ENCODE results near the gene CTDSPL.

CTDSPL gene

GRCh38 chr3:37996785-37997301 lies 135.2 kb downstream of the CTDSPL start:
- Histone ChIP-seq H3K9me3 (ENCODE audit: control insufficient read depth in 1 of 2, low read length in 2 of 2) (no peaks in the 10 kb centered on the region), H3K36me3 (ENCODE audit: control insufficient read depth in 1 of 2, insufficient read depth in 2 of 2, low read length in 2 of 2) (peaks cover 31 to 43% of the 10 kb centered on the region in 2 donors), H3K27me3 (ENCODE audit: control insufficient read depth in 1 of 2, insufficient read depth in 2 of 2, low read length in 2 of 2) (no peaks in the 10 kb centered on the region), H3K9ac (ENCODE audit: low read depth in 1 of 2, low read length in 2 of 2) (peak overlapping the region in 1 of 2 donors; percentile 21), H3K4me3 (ENCODE audit: low read depth in 1 of 2, low read length in 2 of 2) (no peak overlapping the region), H3K4me1 (ENCODE audit: control insufficient read depth in 1 of 2, insufficient read depth in 2 of 2, low read length in 2 of 2) (peaks cover 50 to 66% of the 10 kb centered on the region in 2 donors), H3K27ac (ENCODE audit: low read depth, low read length) (no peak overlapping the region)

GRCh38 chr3:37997342-37997741 lies 135.7 kb downstream of the CTDSPL start:
- peaks cover 50 to 64% of the 10 kb centered on the region in 2 donors for H3K4me1 ChIP-seq (ENCODE audit: control insufficient read depth in 1 of 2, insufficient read depth in 2 of 2, low read length in 2 of 2)

DNA sequence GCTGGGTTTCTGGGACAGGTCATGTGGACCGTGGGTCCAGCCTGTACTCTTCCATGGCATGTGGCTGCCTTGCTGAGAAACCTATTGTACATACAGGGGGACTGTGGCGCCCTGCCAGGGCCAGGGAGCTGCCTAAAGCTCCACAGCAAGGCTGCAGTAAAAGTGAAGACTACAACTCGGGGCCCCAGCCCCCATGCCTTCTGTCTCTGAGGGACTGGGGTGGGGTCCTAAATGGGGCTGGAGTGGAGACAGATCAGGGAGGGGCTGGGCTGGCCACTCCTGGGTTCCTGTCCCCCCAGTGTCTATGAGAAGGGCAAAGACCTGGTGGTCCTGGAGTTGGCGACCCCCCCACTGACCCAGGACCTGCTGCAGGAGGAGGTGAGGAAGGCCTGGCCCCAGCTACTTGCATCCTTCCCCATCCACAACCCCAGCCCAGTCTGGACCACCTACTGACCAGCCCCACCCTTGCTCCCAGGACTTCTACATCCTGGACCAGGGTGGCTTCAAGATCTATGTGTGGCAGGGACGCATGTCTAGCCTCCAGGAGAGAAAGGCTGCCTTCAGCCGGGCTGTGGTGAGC lies 136.2 kb downstream of the CTDSPL start:
- Histone ChIP-seq H3K27ac (ENCODE audit: low read depth, low read length) (peak overlapping the region; percentile 91), H3K9ac (ENCODE audit: low read depth in 1 of 2, low read length in 2 of 2) (peak overlapping the region; percentile 84 to 86), H3K27me3 (ENCODE audit: control insufficient read depth in 1 of 2, insufficient read depth in 2 of 2, low read length in 2 of 2) (no peaks in the 10 kb centered on the region), H3K4me1 (ENCODE audit: control insufficient read depth in 1 of 2, insufficient read depth in 2 of 2, low read length in 2 of 2) (peaks cover 53 to 64% of the 10 kb centered on the region in 2 donors), H3K4me3 (ENCODE audit: low read depth in 1 of 2, low read length in 2 of 2) (peak overlapping the region; percentile 70 to 77), H3K9me3 (ENCODE audit: control insufficient read depth in 1 of 2, low read length in 2 of 2) (no peaks in the 10 kb centered on the region), H3K36me3 (ENCODE audit: control insufficient read depth in 1 of 2, insufficient read depth in 2 of 2, low read length in 2 of 2) (peaks cover 39 to 53% of the 10 kb centered on the region in 2 donors)

More at GRCh38 chr3:37997342-37997741, 135.7 kb downstream of the CTDSPL start:
- no peaks in the 10 kb centered on the region for H3K27me3 ChIP-seq (ENCODE audit: control insufficient read depth in 1 of 2, insufficient read depth in 2 of 2, low read length in 2 of 2)
- no peak overlapping the region for H3K4me3 ChIP-seq (ENCODE audit: low read depth in 1 of 2, low read length in 2 of 2)
- peaks cover 36 to 48% of the 10 kb centered on the region in 2 donors for H3K36me3 ChIP-seq (ENCODE audit: control insufficient read depth in 1 of 2, insufficient read depth in 2 of 2, low read length in 2 of 2)
- no peak overlapping the region for H3K27ac ChIP-seq (ENCODE audit: low read depth, low read length)
- H3K9me3 ChIP-seq (ENCODE audit: control insufficient read depth in 1 of 2, low read length in 2 of 2), result no peaks in the 10 kb centered on the region
- peak overlapping the region in 1 of 2 donors; percentile 21 for H3K9ac ChIP-seq (ENCODE audit: low read depth in 1 of 2, low read length in 2 of 2)

GRCh38 chr3:37999836-38000235 lies 138.2 kb downstream of the CTDSPL start:
- peaks cover 54 to 62% of the 10 kb centered on the region in 2 donors for H3K4me1 ChIP-seq (ENCODE audit: control insufficient read depth in 1 of 2, insufficient read depth in 2 of 2, low read length in 2 of 2)
- H3K4me3 ChIP-seq (ENCODE audit: low read depth in 1 of 2, low read length in 2 of 2), result no peak overlapping the region
- H3K9ac ChIP-seq (ENCODE audit: low read depth in 1 of 2, low read length in 2 of 2), result no peak overlapping the region
- H3K27ac ChIP-seq (ENCODE audit: low read depth, low read length), result no peak overlapping the region
- H3K9me3 ChIP-seq (ENCODE audit: control insufficient read depth in 1 of 2, low read length in 2 of 2), result no peaks in the 10 kb centered on the region
- no peaks in the 10 kb centered on the region for H3K27me3 ChIP-seq (ENCODE audit: control insufficient read depth in 1 of 2, insufficient read depth in 2 of 2, low read length in 2 of 2)
- H3K36me3 ChIP-seq (ENCODE audit: control insufficient read depth in 1 of 2, insufficient read depth in 2 of 2, low read length in 2 of 2), result peaks cover 45 to 64% of the 10 kb centered on the region in 2 donors

DNA sequence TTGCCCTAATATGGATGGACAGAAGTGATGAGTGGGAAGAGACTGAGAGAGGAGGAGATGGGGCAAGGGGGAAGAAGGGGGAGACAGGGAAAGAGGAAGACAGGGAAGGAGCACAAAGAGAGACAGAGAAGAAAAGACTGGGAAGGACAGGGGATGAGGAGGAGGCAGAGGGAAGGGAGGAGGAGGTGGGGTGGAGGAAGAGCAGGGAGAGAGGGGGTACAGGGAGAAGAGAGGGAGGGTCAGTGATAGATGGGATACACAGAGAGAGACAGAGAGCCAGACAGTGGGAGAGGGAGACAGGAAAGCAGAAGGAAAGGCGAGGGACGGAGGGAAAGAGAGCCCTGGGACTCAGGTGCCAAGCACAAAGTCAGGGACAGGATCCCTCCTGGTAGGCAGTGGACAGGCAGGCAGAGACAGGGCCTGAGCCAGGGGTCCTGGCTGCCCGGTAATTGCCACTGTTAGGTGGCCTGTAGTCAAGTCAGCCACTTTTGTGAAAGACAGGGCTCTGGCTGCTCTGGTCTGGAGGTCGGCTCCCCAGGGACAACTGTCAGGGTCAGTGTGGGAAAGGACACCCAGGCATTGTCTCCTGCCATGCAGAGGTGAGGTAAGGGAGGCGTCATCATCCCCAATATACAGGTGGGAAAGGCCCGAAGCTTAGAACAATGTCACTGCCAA lies 138.7 kb downstream of the CTDSPL start:
- Histone ChIP-seq H3K4me1 (ENCODE audit: control insufficient read depth in 1 of 2, insufficient read depth in 2 of 2, low read length in 2 of 2) (peaks cover 54 to 60% of the 10 kb centered on the region in 2 donors), H3K36me3 (ENCODE audit: control insufficient read depth in 1 of 2, insufficient read depth in 2 of 2, low read length in 2 of 2) (peaks cover 42 to 64% of the 10 kb centered on the region in 2 donors), H3K9ac (ENCODE audit: low read depth in 1 of 2, low read length in 2 of 2) (no peak overlapping the region), H3K9me3 (ENCODE audit: control insufficient read depth in 1 of 2, low read length in 2 of 2) (no peaks in the 10 kb centered on the region), H3K27me3 (ENCODE audit: control insufficient read depth in 1 of 2, insufficient read depth in 2 of 2, low read length in 2 of 2) (no peaks in the 10 kb centered on the region), H3K27ac (ENCODE audit: low read depth, low read length) (no peak overlapping the region), H3K4me3 (ENCODE audit: low read depth in 1 of 2, low read length in 2 of 2) (no peak overlapping the region)

DNA sequence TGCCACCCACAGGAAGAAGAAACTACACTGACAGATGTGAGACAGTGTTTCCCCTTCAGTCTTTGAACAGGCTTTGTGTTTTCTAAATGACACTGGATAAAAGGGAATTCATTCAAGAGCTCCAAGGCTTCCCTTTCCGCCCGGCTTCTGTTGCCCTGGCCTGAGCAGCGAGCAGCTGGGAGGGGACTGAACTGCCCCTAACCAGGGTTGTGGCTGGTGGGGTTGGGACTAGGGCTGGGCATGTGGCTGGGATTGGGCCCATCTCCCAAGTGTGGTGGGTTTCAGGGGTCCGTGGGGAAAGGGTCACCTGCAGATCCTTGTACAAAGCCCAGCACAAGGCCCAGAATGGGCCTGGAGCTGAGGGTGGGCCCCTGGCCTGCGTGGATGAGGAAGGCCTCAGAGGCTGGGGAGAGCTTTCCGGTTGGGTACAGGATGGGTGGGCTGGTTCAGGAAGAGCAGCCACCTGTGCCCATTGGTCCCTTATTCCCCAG lies 139.3 kb downstream of the CTDSPL start:
- Histone ChIP-seq H3K4me3 (ENCODE audit: low read depth in 1 of 2, low read length in 2 of 2) (no peak overlapping the region), H3K9me3 (ENCODE audit: control insufficient read depth in 1 of 2, low read length in 2 of 2) (no peaks in the 10 kb centered on the region), H3K9ac (ENCODE audit: low read depth in 1 of 2, low read length in 2 of 2) (no peak overlapping the region), H3K36me3 (ENCODE audit: control insufficient read depth in 1 of 2, insufficient read depth in 2 of 2, low read length in 2 of 2) (peaks cover 38 to 64% of the 10 kb centered on the region in 2 donors), H3K27ac (ENCODE audit: low read depth, low read length) (no peak overlapping the region), H3K27me3 (ENCODE audit: control insufficient read depth in 1 of 2, insufficient read depth in 2 of 2, low read length in 2 of 2) (no peaks in the 10 kb centered on the region), H3K4me1 (ENCODE audit: control insufficient read depth in 1 of 2, insufficient read depth in 2 of 2, low read length in 2 of 2) (peaks cover 52 to 53% of the 10 kb centered on the region in 2 donors)

GRCh38 chr3:38001456-38002081 lies 139.9 kb downstream of the CTDSPL start:
- peaks cover 48 to 50% of the 10 kb centered on the region in 2 donors for H3K4me1 ChIP-seq (ENCODE audit: control insufficient read depth in 1 of 2, insufficient read depth in 2 of 2, low read length in 2 of 2)
- H3K9me3 ChIP-seq (ENCODE audit: control insufficient read depth in 1 of 2, low read length in 2 of 2), result no peaks in the 10 kb centered on the region
- H3K27ac ChIP-seq (ENCODE audit: low read depth, low read length), result no peak overlapping the region
- H3K4me3 ChIP-seq (ENCODE audit: low read depth in 1 of 2, low read length in 2 of 2), result no peak overlapping the region
- H3K9ac ChIP-seq (ENCODE audit: low read depth in 1 of 2, low read length in 2 of 2), result no peak overlapping the region
- H3K36me3 ChIP-seq (ENCODE audit: control insufficient read depth in 1 of 2, insufficient read depth in 2 of 2, low read length in 2 of 2), result peaks cover 34 to 65% of the 10 kb centered on the region in 2 donors
- no peaks in the 10 kb centered on the region for H3K27me3 ChIP-seq (ENCODE audit: control insufficient read depth in 1 of 2, insufficient read depth in 2 of 2, low read length in 2 of 2)

DNA sequence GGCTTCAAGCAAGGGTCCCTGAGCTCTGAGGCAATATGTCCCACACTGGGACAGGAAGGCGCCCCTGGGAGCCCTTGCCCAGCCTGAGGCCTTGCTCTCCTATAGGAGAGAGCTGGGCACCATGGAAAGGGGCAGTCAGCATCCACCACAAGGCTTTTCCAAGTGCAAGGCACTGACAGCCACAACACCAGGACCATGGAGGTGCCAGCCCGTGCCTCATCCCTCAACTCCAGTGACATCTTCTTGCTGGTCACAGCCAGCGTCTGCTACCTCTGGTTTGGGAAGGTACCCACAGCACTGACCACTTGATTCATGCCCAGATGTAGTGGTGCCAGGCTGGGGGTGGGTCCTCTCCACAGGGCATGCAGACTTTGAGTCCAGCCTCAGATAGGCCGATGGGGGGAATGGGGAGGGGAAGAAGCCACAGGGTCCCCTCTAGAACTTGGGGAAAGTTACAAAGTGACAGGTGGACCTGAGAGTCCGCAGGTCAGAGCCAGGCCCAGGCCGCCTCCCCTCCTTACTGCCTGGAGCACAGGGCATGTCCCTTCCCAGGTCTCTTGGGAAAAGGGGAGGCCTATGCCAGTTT lies 140.7 kb downstream of the CTDSPL start:
- peaks cover 40 to 42% of the 10 kb centered on the region in 2 donors for H3K4me1 ChIP-seq (ENCODE audit: control insufficient read depth in 1 of 2, insufficient read depth in 2 of 2, low read length in 2 of 2)
- peaks cover 31 to 70% of the 10 kb centered on the region in 2 donors for H3K36me3 ChIP-seq (ENCODE audit: control insufficient read depth in 1 of 2, insufficient read depth in 2 of 2, low read length in 2 of 2)
- H3K27me3 ChIP-seq (ENCODE audit: control insufficient read depth in 1 of 2, insufficient read depth in 2 of 2, low read length in 2 of 2), result no peaks in the 10 kb centered on the region
- H3K9ac ChIP-seq (ENCODE audit: low read depth in 1 of 2, low read length in 2 of 2), result no peak overlapping the region
- H3K4me3 ChIP-seq (ENCODE audit: low read depth in 1 of 2, low read length in 2 of 2), result no peak overlapping the region
- no peaks in the 10 kb centered on the region for H3K9me3 ChIP-seq (ENCODE audit: control insufficient read depth in 1 of 2, low read length in 2 of 2)
- no peak overlapping the region for H3K27ac ChIP-seq (ENCODE audit: low read depth, low read length)

DNA sequence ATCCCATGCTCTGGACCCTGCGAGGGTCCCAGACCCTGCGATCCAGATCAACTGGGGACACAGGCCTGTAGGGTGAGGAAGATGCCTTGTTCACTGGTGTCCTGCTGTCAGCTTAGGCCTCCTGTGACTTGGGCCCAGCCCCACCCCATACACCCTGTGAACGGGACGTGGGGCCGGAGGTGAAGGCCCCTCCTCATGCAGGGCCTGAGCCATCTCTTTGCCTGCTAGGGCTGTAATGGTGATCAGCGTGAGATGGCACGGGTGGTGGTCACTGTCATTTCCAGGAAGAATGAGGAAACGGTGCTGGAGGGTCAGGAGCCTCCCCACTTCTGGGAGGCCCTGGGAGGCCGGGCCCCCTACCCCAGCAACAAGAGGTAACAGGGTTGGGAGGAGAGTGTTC lies 141.3 kb downstream of the CTDSPL start:
- H3K9ac ChIP-seq (ENCODE audit: low read depth in 1 of 2, low read length in 2 of 2), result no peak overlapping the region
- no peak overlapping the region for H3K27ac ChIP-seq (ENCODE audit: low read depth, low read length)
- no peak overlapping the region for H3K4me3 ChIP-seq (ENCODE audit: low read depth in 1 of 2, low read length in 2 of 2)
- peaks cover 33 to 70% of the 10 kb centered on the region in 2 donors for H3K36me3 ChIP-seq (ENCODE audit: control insufficient read depth in 1 of 2, insufficient read depth in 2 of 2, low read length in 2 of 2)
- H3K9me3 ChIP-seq (ENCODE audit: control insufficient read depth in 1 of 2, low read length in 2 of 2), result no peaks in the 10 kb centered on the region
- H3K4me1 ChIP-seq (ENCODE audit: control insufficient read depth in 1 of 2, insufficient read depth in 2 of 2, low read length in 2 of 2), result peaks cover 34 to 38% of the 10 kb centered on the region in 2 donors
- no peaks in the 10 kb centered on the region for H3K27me3 ChIP-seq (ENCODE audit: control insufficient read depth in 1 of 2, insufficient read depth in 2 of 2, low read length in 2 of 2)
